HG03460 (cell line): Measurements from ENCODE around the gene PRXL2A.
"Not testable (repeated sequence)": the region's sequence is repeated elsewhere in the genome, so short reads cannot be mapped to it uniquely, and the experiment has no call there.

Experiments
- ATAC-seq: cut with Tn5 transposase; IDR thresholded peaks from one replicate; pipeline ENCODE4 v1.9.1; 2021; ENCODE audit not compliant: unreplicated experiment

PRXL2A gene

DNA sequence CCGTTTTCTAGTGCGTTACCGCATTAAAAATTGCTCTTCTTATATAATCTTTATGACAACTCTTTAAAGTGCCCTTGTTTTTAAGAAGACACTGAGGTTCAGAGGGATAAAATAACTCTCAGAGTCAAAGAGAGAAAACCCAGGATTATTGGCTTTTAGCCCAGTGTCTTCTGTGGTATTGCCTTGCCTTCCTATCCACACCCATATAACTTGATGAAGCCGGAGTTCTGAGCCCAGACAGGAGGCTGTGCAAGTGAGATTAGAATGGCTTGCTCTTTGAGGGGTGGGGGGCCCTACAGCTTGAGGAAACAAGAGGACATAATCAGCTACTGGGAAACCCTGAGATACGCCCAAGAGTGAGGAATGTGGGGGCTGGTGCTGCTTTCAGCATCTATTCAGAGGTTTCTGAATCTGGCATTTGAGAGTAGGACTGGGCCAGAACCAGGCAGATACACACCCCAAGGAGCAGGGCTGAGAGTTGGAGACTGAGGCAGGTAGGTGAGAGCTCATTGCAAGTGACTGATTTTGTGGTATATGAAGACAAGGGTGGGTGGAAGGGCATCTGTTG, 2.3 kb downstream of the PRXL2A start:
- ATAC-seq = no peak

DNA sequence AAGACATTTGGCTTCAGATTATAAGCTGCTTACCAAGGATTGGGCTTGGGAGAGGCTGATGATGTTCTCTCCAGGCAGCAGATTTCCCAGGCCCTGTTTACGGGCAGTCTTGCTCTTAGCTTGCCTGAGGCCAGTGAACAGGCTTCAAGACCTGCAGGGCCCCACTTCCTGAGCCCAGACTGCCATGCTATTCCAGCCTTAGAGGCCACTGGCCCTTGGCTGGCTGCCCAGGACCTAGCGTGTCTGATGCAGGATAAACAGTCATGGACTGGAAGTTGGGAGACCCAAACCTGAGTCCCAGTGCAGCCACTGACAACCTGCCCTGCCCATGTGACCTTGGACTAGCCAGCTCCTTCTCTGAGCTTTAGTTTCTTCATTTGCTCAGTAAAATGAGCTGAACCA, 2.9 kb downstream of the PRXL2A start:
- ATAC-seq = no peak

- ATAC-seq = no peak
Observed at GRCh38 chr10:80411681-80412220, 3.4 kb downstream of the PRXL2A start.

DNA sequence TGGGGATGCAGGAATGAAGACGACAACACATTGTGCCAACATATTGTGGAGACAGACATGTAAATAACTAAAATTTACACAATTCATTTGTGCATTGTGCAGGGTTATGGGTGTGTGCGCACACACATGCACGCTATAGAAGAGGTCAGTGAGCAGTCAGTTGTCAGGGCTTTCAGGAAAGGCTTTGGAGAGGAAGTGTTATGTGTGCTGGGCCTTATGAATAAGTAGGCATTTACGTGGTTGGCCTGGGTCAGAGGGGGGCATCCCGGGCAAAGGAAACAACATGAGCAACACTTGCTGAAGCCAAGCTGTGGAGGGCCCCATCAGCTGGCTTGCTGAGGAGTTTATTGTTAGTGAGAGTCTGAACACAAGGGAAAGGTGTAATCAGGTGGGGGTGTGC, 4.1 kb downstream of the PRXL2A start:
- ATAC-seq = no peak

- no peak for ATAC-seq
Observed at GRCh38 chr10:80413271-80413996, 5.1 kb downstream of the PRXL2A start.

DNA sequence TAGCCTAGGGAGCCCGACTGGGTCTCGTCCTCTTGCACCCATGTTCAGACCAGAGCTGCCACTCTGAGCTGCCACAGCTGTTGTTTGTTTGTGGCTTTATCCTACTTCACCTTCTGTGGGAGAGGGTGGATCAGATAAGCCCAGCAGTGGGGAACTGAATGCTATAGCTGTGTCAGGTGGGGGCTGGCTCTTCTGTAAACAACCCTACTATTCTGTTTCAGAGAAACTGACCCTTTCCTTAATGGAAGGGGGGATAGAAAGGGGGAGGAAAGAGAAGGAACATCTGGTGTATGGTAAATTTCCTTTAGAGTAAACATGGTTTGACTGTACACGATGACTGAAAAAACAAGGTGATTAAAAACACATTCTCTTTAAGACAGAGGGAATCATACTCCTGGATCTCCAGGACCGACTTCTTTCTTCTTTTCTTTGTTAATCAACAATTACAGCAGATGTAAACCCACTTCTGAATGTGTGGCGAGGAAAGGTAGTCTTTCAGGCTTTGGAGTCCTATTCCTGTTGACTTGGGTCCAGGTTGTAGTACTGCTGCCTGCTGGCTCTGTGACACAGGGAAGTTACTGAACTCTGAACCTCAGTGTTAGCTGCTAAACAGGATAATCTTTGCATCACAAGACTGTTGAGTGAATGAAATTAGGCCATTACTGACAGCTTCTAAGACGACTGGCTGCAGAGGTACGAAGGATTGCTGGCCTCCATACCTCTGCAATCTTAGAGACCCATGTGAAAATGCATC, 6.0 kb downstream of the PRXL2A start:
- no peak for ATAC-seq

DNA sequence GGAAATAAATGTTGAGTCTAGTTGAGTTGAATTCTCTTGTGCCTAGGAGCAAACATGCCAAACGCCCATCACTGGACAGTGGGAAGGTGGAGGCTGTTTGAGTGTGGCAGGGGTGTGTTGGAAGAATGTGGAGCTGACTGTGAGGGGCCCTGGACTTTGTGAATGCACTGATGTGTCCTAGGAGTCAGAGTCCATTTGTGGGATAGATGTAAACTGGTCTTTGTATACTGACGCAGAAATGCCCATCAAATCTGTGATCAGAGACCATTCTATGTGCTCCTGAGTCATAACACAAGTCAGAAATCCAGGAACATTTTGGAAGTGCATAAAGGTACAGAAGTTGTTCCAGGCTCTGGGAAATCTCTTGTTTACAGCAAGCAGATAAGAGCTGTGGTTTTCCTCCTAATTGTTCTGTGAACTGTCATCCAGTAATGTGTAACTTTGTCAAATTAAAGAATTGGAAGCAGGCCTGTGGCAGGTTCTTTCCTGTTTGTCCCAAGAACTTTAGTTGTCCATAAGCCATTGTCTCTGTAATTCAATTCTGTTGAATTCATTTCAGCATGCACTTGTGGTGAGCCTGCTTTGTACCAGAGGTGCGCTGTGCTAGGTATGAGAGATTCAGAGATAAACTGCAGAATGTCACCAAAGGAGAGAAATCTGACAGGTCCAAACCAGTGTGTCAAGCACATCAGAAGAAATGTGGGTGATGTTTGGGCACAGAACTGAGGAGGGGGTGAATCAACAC, 7.6 kb downstream of the PRXL2A start:
- ATAC-seq = no peak

DNA sequence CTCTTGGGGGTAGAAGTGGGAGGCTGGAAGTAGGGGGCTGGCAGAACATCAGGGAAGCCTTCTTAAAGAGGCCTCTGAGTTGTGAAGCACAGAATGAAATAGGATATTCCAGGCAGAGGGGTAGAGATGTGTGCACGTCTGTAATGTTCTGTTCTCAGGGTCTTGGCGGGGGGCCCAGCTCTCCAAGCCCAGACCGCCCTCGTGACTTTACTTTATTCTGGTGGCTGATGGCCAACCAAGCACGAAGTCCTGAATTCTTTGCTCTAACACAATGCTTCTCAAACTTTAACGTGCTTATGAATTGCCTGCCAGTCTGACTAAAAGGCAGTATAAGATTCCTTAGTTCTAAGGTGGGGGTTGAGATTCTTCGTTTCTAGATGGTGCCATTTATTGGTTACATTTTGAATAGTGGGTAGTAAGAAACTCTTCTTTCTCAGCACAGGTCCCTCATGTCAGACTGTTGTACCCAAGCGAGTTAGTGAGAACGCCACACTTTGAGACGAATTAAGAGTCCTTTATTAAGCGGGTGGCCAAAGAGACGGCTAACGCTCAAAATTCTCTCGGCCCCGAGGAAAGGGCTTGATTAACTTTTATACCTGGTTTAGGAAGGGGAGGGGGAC, 8.2 kb downstream of the PRXL2A start:
- no peak for ATAC-seq

DNA sequence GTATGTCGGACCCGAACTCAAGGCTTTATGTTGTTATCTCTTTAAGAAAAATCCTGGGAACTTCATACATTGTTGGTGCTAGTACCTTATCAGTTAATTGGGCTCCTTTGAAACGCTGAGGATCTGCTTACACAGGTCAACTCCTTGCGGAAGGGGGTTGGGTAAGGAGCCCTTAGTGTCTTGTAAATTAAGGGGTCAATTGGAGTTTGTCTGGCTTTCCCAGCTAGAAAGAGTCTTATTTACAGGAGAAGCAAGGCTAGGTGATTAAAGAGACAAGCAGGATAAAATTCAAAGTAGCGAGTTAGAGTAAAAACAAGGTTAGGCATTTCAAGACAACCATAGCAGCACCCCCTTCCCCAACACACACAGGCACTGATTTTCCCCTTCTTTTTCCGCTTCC, 8.9 kb downstream of the PRXL2A start:
- ATAC-seq = not testable (repeated sequence)

DNA sequence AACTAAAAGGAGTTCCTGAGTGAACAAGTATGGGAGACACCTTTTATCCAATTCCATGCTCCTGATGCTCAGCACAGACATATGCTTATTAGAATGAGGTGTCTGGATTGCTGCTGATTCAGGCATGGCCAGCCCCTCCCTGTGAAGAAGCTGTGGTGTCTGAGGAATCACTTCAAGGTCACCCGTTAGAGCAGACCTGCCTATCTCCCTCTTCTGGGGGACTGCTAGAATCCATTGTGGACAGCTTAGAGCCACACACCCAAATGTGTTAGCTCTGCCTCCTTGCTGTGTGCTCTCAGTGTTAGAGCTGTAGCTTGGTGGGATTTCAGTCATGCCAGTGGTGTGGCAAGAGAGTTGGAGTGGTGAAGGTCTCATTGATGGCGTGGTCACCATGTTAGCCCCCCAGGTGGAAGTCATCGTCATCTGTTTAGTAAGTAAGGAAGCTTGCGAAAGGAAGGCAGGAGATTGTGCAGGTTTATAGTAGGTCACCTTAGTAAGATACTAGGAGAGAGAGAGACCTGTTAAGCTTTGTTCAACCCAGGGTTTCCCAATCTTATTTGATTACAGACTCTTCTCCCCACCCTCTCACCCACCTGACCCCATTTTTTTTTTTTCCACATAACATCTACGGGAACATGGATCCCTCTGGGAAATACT, 12.8 kb downstream of the PRXL2A start:
- ATAC-seq = no peak

DNA sequence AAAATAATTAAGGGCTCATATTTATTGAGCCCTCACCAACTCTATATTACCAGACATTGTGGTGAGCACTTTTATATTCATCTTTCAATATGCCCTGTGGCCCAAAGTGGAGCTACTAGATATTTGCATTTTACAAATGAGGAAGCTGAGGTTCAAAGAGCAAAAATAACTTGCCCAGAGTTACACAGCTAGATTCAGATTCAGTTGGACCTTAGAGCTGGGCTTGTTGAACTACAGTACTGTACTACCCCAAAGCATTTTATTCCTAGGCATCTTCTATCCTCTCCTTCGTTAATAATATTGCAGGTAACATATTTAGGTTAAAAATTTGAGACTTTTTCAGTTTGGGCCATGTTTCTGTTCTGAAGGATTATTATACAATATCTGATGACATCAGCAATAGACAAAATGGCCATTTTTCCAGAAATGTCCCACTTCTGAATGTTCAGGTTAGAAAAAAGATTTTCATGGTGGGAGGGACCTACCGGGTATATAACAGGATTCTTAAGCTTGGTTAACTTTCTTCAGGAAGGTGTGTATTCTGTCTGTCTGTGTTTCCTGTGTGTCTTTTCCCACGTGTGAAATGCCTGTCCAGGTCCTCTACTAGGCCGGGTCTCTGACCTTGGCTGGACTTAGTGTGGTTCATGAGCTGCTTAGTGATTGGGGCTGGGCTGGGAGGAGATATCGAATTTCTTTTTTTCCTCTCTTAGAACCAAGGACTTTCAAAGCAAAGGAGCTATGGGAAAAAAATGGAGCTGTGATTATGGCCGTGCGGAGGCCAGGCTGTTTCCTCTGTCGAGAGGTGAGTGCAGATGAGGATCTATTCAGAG, 13.6 kb downstream of the PRXL2A start:
- peak; percentile 83 for ATAC-seq

- no peak for ATAC-seq
Observed at GRCh38 chr10:80425901-80426300, 17.6 kb downstream of the PRXL2A start.

DNA sequence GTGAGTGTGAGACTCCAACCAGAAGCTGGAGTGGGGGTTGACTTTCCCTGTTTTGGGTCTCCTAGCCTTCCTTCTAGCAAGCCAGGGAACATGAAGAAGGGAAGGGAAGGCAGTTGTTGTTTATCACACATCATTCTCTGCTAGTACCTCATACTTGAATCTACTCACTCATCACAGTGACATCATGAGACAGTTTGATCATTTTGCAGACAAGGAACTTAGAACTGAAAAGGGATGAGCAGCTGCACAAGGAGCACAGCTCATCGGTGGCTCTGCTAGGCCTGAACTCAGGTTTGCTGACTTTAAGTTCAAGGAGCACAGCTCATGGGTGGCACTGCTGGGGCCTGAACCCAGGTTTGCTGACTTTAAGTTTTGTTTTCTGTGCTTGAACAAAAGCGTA, 19.2 kb downstream of the PRXL2A start:
- no peak for ATAC-seq

- no peak for ATAC-seq
Observed at GRCh38 chr10:80429521-80429973, 21.2 kb downstream of the PRXL2A start.

DNA sequence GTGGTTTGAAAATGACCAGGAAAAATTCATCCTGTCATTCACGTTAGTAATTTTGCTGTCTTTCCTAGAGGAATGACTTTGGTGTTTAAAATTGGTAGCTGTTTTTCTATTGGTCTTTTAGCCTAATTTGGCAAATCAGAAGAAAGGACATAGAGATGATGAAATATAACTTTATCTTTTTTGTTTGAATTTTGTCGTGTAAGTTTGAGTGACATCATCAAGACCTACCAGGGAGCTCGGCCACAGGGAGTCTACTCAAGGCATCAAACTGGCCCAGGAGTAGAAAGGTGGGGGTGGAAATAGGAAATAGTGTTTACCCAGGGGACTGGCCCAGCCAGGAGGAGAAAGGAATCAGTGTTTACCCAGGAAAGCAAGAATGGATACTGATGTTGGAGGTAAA, 24.8 kb downstream of the PRXL2A start:
- ATAC-seq = no peak

- no peak for ATAC-seq
Observed at GRCh38 chr10:80436446-80437098, 28.2 kb downstream of the PRXL2A start.

- ATAC-seq = no peak
Observed at GRCh38 chr10:80437227-80437626, 28.9 kb downstream of the PRXL2A start.

DNA sequence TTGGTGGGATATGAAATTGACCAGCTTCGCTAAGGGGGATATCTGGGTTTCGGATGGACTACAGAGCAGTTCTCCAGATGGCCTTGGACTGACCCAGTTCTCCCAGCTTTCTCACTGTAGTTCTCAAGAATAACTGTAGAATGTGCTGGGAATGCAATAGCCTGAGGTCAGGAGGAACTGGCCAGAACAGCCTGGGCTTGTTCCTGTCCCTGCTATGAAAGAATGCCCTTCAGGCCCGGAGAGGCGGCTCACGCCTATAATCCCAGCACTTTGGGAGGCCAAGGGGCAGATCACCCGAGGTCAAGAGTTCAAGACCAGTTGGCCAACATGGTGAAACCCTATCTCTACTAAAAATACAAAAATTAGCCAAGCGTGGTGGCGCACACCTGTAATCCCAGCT, 33.5 kb downstream of the PRXL2A start:
- no peak for ATAC-seq

GRCh38 chr10:80442879-80443278, 34.5 kb downstream of the PRXL2A start:
- ATAC-seq = no peak
